ENCODE results near the gene CCIN. TPM values are rescaled to one million over a fixed set of nuclear protein-coding genes. Genes with fewer than 3 reads are reported as not detected.

The CCIN gene
- total RNA-seq, 1 experiment from 2014 or later: 0.13 TPM

DNA sequence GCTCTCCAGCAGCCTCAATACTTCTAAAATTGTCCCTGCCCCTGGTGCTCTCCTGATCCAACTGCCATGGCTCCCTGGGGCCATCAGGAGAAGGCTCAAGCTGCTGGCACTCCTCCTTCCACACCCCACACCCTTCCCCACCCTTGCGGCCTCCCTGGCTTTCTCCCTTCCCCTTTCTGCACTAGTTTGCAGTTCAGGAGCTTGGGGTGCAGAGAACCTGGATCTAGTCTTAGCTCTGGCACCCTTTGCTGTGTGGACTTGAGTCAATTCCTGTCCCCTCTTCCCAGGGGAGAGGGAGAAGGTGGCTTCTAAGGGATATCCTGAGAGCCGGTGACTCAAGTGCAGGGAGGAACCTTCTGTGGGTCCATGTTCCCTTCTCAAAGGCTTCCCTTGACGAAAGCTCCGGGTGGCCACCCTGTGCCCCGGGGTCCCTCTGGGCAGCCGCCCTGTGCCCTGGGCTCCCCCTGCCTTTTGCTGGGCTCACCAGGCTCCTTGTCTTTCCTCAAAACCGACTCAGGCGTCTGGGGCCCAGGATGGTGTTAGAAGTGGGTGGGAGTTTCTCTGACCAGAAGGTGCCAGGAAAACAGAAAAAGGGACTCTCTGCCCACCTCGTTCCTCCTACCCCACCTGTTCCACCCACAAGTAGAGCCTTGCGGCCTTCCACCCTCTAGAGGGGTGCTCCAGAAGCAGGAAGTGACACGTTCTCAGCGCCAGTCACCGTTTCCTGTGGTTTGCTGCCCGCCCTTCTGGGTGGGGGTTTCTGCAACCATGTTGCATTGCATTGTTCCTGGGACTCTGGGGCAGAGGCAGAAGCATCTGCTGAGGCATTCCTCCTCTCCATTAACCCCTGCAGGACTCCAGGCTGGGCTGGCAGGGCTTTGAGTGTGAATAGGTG, 17.6 kb upstream of the CCIN start:
- no TSS peak for BruUV-seq (replicated peaks)
- no peaks in the 10 kb centered on the region; the same call in 1 of the 2 replicates for H3K9me3 ChIP-seq (ENCODE audit: control insufficient read depth, insufficient read depth, low read depth, low read length)
- no peaks in the 10 kb centered on the region for H3K36me3 ChIP-seq (ENCODE audit: control insufficient read depth, insufficient read depth, low read length)
- intact Hi-C loops (cut with micrococcal nuclease; ENCODE audit: unreplicated experiment) (no loop called here), in situ Hi-C loops (cut with HindIII; ENCODE audit: low pct_unique_long_range_greater_than_20kb, low sequenced_read_pairs) (no loop called here)
- ChIA-PET CTCF (interaction anchor here (0.5 kb wide), 1 partner anchor 33 kb away, joined by 3 read pairs; no protein-coding TSS in a partner anchor), POLR2A (interaction anchor here (0.7 kb wide), 2 partner anchors 142 to 1465 kb away, joined by 13 to 17 read pairs; no protein-coding TSS in a partner anchor)
- no peaks in the 10 kb centered on the region for H3K27me3 ChIP-seq (ENCODE audit: control insufficient read depth, insufficient read depth, low read length)
- ATAC-seq (no peak), DNase-seq (ENCODE audit: low read depth, low spot score) (no peak)
- TF ChIP-seq TCF7L2 (IDR thresholded peaks at IDR 0.05; ENCODE audit: low read depth, low read length) (no peak), SIN3A (IDR thresholded peaks at IDR 0.05; ENCODE audit: borderline replicate concordance, insufficient read depth, low read depth, low read length) (no peak), POLR2AphosphoS5 (IDR thresholded peaks at IDR 0.05; ENCODE audit: low read depth, low read length) (no peak)
- TF ChIP-seq, protein P1, sequence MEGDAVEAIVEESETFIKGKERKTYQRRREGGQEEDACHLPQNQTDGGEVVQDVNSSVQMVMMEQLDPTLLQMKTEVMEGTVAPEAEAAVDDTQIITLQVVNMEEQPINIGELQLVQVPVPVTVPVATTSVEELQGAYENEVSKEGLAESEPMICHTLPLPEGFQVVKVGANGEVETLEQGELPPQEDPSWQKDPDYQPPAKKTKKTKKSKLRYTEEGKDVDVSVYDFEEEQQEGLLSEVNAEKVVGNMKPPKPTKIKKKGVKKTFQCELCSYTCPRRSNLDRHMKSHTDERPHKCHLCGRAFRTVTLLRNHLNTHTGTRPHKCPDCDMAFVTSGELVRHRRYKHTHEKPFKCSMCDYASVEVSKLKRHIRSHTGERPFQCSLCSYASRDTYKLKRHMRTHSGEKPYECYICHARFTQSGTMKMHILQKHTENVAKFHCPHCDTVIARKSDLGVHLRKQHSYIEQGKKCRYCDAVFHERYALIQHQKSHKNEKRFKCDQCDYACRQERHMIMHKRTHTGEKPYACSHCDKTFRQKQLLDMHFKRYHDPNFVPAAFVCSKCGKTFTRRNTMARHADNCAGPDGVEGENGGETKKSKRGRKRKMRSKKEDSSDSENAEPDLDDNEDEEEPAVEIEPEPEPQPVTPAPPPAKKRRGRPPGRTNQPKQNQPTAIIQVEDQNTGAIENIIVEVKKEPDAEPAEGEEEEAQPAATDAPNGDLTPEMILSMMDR (IDR thresholded peaks at IDR 0.05): no peak
- TF ChIP-seq, protein P2, sequence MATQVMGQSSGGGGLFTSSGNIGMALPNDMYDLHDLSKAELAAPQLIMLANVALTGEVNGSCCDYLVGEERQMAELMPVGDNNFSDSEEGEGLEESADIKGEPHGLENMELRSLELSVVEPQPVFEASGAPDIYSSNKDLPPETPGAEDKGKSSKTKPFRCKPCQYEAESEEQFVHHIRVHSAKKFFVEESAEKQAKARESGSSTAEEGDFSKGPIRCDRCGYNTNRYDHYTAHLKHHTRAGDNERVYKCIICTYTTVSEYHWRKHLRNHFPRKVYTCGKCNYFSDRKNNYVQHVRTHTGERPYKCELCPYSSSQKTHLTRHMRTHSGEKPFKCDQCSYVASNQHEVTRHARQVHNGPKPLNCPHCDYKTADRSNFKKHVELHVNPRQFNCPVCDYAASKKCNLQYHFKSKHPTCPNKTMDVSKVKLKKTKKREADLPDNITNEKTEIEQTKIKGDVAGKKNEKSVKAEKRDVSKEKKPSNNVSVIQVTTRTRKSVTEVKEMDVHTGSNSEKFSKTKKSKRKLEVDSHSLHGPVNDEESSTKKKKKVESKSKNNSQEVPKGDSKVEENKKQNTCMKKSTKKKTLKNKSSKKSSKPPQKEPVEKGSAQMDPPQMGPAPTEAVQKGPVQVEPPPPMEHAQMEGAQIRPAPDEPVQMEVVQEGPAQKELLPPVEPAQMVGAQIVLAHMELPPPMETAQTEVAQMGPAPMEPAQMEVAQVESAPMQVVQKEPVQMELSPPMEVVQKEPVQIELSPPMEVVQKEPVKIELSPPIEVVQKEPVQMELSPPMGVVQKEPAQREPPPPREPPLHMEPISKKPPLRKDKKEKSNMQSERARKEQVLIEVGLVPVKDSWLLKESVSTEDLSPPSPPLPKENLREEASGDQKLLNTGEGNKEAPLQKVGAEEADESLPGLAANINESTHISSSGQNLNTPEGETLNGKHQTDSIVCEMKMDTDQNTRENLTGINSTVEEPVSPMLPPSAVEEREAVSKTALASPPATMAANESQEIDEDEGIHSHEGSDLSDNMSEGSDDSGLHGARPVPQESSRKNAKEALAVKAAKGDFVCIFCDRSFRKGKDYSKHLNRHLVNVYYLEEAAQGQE (IDR thresholded peaks at IDR 0.05; ENCODE audit: insufficient read depth in 1 of 2, low read depth in 2 of 2, low read length in 1 of 2): no peak
- H3K4me3 ChIP-seq (ENCODE audit: low read depth in 2 of 2, low read length in 2 of 2): no peak overlapping the region
- H3K4me1 ChIP-seq (ENCODE audit: control insufficient read depth, insufficient read depth, low read length): peaks cover 12% of the 10 kb centered on the region
- no peak overlapping the region for H3K27ac ChIP-seq (ENCODE audit: low read length)

DNA sequence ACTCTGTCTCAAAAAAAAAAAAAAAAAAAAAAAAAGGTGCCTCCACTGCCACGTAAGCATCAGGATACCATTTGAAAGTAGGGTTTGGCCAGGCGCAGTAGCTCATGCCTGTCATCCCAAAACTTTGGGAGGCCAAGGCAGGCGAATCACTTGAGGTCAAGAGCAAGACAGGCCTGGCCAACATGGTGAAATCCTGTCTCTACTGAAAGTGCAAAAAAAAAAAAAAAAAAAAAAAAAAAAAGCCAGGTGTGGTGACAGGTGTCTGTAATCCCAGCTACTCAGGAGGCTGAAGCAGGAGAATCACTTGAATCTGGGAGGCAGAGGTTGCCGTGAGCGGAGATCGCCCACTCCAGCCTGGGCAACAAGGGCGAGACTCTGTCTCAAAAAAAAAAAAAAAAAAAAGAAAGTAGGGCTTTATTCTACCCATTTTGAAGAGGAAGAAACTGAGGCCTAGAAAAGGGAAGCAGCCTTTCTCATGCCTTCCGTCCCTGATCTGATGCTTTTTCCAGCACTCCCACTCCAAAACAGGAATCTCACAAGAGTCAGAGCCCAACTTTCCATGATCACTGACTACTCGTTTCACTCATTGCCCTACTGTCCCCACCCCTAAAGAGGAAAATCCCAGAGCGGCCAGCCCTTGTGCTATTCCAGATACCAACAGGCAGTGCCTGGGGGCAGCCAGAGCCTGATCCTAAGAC, 16.3 kb upstream of the CCIN start:
- ATAC-seq (no peak), DNase-seq (ENCODE audit: low read depth, low spot score) (no peak)
- TF ChIP-seq TCF7L2 (IDR thresholded peaks at IDR 0.05; ENCODE audit: low read depth, low read length): no peak
- CTCF ChIA-PET: interaction anchor here (0.7 kb wide), 1 partner anchor 141 kb away, joined by 9 read pairs; no protein-coding TSS in a partner anchor
- intact Hi-C loops (cut with micrococcal nuclease; ENCODE audit: unreplicated experiment) (no loop called here), in situ Hi-C loops (cut with HindIII; ENCODE audit: low pct_unique_long_range_greater_than_20kb, low sequenced_read_pairs) (no loop called here)
- Histone ChIP-seq H3K27me3 (ENCODE audit: control insufficient read depth, insufficient read depth, low read length) (no peaks in the 10 kb centered on the region), H3K9me3 (ENCODE audit: control insufficient read depth, insufficient read depth, low read depth, low read length) (no peaks in the 10 kb centered on the region; the same call in 1 of the 2 replicates), H3K27ac (ENCODE audit: low read length) (no peak overlapping the region), H3K36me3 (ENCODE audit: control insufficient read depth, insufficient read depth, low read length) (no peaks in the 10 kb centered on the region), H3K4me3 (ENCODE audit: low read depth in 2 of 2, low read length in 2 of 2) (no peak overlapping the region), H3K4me1 (ENCODE audit: control insufficient read depth, insufficient read depth, low read length) (peaks cover 12% of the 10 kb centered on the region)
- POLR2A ChIA-PET: interaction anchor here (0.6 to 0.7 kb wide), 4 partner anchors 9 to 1467 kb away, joined by 3 to 17 read pairs (median 11); no protein-coding TSS in a partner anchor
- BruUV-seq (replicated peaks): no TSS peak

All from Panc1 (cell line).